Esophagus squamous epithelium (tissue), 5 donors: Measurements from ENCODE around the gene HIPK2. TPM values are rescaled to one million over a fixed set of nuclear protein-coding genes. Genes with fewer than 3 reads are reported as not detected.

Source experiments
- DNase-seq: peaks from one replicate; lab custom pipeline; 2025; lab: John Stamatoyannopoulos, UW
- H3K27ac ChIP-seq, 4 donors: fragments of 200-600 bp; sonication (generic); one replicate each; pipeline ENCODE4 v1.5.1; 2016 to 2019; ENCODE audit warnings: mild to moderate bottlenecking in 1 of 4
- H3K27me3 ChIP-seq, 4 donors: fragments of 200-600 bp; sonication (generic); 1 replicate in 3 of 4; 2 replicates in 1 of 4; pipeline versions ENCODE4 v1.5.1 to v1.6.0; 2017 to 2021; ENCODE audit warnings: antibody characterized with exemption in 1 of 4
- H3K36me3 ChIP-seq, 3 donors: fragments of 200-600 bp; sonication (generic); one replicate each; pipeline ENCODE4 v1.5.1; 2016 to 2019
- H3K4me1 ChIP-seq, 3 donors: fragments of 200-600 bp; sonication (generic); one replicate each; pipeline ENCODE4 v1.5.1; 2017 to 2019
- H3K4me3 ChIP-seq, 4 donors: fragments of 200-600 bp; sonication (generic); 1 replicate in 3 of 4; 2 replicates in 1 of 4; pipeline ENCODE4 v1.5.1; 2016 to 2019; ENCODE audit warnings: mild to moderate bottlenecking in 2 of 4, moderate library complexity in 1 of 4
- H3K9me3 ChIP-seq, 3 donors: fragments of 200-600 bp; sonication (generic); one replicate each; pipeline ENCODE4 v1.5.1; 2016 to 2019
- POLR2A ChIP-seq, 4 donors: fragments of 450-650 bp; IDR thresholded peaks; one replicate each; pipeline ENCODE4 v1.6.1; 2017; ENCODE audit warnings: antibody characterized with exemption in 4 of 4, mild to moderate bottlenecking in 4 of 4, moderate library complexity in 3 of 4
- WGBS, 2 donors: methylation state at CpG; one replicate each; pipeline ENCODE4 v1.1.5; 2018; 5-methylcytosine and 5-hydroxymethylcytosine counted together
- intact Hi-C: fragments of 100-400 bp; cut with DNase I; formaldehyde crosslinking; loops from one replicate; pipeline ENCODE4 v1.15.0; 2022
- total RNA-seq, 4 donors: library from RNA; depleted of rRNA; stranded (reverse); fragments of >200 nt; gene quantifications; one replicate each; pipeline ENCODE4 v1.1.0, GENCODE V29; 2016
- TF ChIP-seq, protein P1 (sequence below), 6 experiments: fragments of 450-650 bp in 4 of 6; fragments of 200-600 bp in 2 of 6; sonication (generic) in 2 of 6; IDR thresholded peaks; one replicate each; pipeline ENCODE4 v1.5.1; 2016 to 2019; ENCODE audit warnings: antibody characterized with exemption in 6 of 6, mild to moderate bottlenecking in 4 of 6, moderate library complexity in 4 of 6
- donor health status: DM: yes; HTN: yes; CAD: no.

The HIPK2 gene
- total RNA-seq, result 10 to 100 TPM; 17.8 to 37.9 (median 29.3) TPM

DNA sequence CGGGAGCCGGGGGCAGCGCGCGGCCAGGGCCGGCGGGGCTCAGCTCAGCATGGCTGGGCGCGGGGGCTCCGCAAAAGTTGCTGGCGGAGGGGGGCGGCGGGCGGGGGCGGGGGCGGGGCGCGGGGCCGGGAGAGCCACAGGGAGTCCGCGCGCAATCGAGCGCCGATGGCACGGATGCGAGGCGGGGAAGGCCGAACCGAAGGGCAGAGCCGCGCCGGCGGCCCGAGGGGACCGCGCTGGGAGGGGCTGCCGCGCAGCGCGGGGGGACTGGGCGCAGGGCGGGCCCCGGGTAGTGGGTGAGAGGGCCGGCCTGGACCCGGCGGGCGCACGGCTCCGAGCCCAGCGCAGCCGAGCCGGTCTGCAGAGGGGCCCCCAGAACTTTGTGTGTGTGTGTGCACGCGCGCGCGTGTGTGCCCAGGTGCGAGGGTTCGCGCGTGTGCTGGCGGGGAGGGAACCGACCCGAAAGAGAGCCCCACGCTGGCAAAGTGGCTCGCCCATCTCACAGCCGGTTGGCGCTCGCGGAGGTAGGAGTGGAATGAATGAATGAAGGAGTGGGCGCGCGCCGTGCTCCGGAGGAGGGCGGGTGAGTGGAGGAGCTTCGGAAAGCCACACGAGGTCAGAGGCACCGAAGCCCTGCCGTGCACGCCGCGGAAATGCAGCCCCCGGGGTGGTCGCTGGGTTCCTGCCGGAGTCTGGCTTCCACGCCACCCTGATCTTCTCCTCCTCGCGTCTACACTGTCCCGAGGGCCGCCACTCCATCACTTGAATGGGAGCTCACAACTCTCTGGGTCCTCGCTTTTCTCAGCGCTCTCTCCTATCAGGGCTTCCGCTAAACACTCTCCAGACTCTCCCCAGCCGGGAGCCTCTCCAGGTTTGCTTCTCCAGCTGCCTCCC is at the start of gene HIPK2:
Gene HIPK2 (minus strand): TSS at position 51 of the 894 bp plus-strand sequence. CDS start 375 bp downstream, outside the sequence.
- Histone ChIP-seq H3K27me3 (no peaks in the 10 kb centered on the region), H3K9me3 (no peaks in the 10 kb centered on the region), H3K4me3 (peak within 1 kb of the TSS; percentile 86 to 92 (median 90)), H3K4me1 (peaks cover 21 to 82% (median 39%) of the 10 kb centered on the region in 3 donors), H3K36me3 (peaks cover 0 to 8% (median 0%) of the 10 kb centered on the region in 3 donors), H3K27ac (peak within 1 kb of the TSS; percentile 98 to 99 (median 98))
- WGBS, 2 donors, result 0 to 1% methylated on average over 31 to 51 of the region's 96 CpGs
- intact Hi-C loops, result loop anchor here (10.0 kb wide), 1 partner anchor 133 kb away; no protein-coding TSS in a partner anchor
- DNase-seq, result peak; percentile 15
- TF ChIP-seq POLR2A (IDR thresholded peaks at IDR 0.05), result peak in 1 of 4 donors; percentile 64
- TF ChIP-seq, protein P1, sequence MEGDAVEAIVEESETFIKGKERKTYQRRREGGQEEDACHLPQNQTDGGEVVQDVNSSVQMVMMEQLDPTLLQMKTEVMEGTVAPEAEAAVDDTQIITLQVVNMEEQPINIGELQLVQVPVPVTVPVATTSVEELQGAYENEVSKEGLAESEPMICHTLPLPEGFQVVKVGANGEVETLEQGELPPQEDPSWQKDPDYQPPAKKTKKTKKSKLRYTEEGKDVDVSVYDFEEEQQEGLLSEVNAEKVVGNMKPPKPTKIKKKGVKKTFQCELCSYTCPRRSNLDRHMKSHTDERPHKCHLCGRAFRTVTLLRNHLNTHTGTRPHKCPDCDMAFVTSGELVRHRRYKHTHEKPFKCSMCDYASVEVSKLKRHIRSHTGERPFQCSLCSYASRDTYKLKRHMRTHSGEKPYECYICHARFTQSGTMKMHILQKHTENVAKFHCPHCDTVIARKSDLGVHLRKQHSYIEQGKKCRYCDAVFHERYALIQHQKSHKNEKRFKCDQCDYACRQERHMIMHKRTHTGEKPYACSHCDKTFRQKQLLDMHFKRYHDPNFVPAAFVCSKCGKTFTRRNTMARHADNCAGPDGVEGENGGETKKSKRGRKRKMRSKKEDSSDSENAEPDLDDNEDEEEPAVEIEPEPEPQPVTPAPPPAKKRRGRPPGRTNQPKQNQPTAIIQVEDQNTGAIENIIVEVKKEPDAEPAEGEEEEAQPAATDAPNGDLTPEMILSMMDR (IDR thresholded peaks at IDR 0.05), result no peak

DNA sequence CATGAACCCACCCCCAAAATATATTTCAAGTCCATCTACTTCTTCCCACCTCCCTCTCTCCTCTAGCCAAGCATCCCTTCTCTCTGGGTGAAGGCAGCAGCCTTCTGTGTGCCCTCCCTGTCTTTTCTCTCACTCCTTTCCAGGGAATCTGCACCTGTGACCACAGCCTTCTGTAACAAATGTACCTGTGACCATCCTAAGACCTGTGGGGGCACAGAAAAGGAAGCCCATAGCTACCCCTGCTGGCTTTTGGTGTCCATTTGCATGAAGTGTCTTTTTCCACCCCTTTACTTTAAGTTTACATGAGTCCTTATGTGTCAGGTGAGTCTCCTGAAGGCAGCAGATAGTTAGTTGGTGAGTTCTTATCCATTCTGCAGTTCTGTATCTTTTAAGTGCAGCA is 49.2 kb upstream of the HIPK2 start:
- intact Hi-C loops, result no loop called here
- peaks cover 0 to 7% (median 0%) of the 10 kb centered on the region in 3 donors for H3K4me1 ChIP-seq
- DNase-seq, result no peak

DNA sequence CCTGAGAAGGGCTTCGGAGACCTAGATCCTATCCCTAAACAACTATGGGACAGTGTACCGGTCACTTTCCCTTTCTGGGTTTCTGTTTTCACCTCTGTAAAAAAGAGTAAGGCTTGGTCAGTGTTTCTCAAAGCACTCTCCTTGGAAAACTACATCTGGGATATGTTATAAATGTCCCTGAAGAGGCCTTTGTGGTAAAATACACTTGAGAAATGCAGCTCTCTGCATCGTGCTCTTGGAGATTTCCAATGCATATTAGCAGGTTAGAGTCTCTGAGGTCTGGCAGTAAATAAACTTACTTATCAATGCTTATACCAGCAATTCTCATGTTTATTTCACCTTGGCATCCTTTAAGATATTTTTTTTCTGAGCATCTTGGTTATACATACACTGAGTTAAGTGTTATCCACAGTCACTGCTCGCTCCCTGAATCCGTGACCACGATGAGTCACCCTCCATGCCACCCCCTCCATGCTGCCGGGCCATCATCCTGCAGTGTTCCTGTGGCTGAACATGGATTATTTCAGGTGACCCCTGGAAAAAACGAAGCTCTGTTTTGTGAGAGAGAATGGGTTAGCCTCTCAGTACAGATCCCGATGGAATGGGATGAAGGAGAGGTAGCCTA is 48.0 kb upstream of the HIPK2 start:
- DNase-seq, result no peak
- TF ChIP-seq POLR2A (IDR thresholded peaks at IDR 0.05), result no peak
- TF ChIP-seq, protein P1 (IDR thresholded peaks at IDR 0.05), result no peak
- H3K9me3 ChIP-seq, result no peaks in the 10 kb centered on the region
- H3K27me3 ChIP-seq, result no peaks in the 10 kb centered on the region
- peaks cover 0 to 7% (median 0%) of the 10 kb centered on the region in 3 donors for H3K4me1 ChIP-seq
- no peak overlapping the region for H3K4me3 ChIP-seq
- H3K36me3 ChIP-seq, result no peaks in the 10 kb centered on the region
- 50 to 55% methylated on average over 9 of the region's 9 CpGs for WGBS, 2 donors
- H3K27ac ChIP-seq, result no peak overlapping the region
- intact Hi-C loops, result no loop called here

More for the DNA sequence above, 49.2 kb upstream of the HIPK2 start:
- no peaks in the 10 kb centered on the region for H3K36me3 ChIP-seq
- no peaks in the 10 kb centered on the region for H3K9me3 ChIP-seq
- TF ChIP-seq, protein P1 (IDR thresholded peaks at IDR 0.05), result peak in 1 of 6 experiments; percentile 21
- TF ChIP-seq POLR2A (IDR thresholded peaks at IDR 0.05), result no peak
- H3K4me3 ChIP-seq, result no peak overlapping the region
- H3K27ac ChIP-seq, result no peak overlapping the region
- no peaks in the 10 kb centered on the region for H3K27me3 ChIP-seq

DNA sequence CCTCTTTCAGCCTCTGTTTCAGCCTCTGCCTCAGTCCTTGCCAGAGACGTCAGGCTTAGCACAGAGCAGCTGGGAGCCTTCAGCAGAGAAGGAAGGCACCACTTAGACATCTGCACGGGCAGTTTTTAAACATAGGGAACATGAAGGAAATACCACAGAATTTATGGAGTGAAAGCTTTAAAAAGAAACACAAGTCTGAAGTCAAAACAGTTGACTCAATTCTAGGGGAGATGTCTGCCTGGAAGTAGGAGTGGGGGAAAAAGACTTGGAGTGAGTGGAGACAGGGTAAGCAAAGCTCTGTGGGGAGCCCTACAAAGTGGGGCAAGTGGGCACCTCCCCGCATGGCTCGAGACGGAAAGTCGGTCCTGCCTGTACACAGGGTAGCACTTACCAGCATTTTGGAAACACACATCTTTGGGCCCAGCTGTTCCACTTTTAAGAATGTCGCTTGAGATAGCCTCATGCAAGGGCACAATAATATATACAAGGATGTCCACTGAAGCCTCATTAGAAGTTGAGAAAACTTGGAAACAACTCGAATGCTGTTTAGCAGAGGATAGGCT is 46.2 kb upstream of the HIPK2 start:
- 61 to 66% methylated on average over 7 of the region's 8 CpGs for WGBS, 2 donors
- TF ChIP-seq POLR2A (IDR thresholded peaks at IDR 0.05), result no peak
- TF ChIP-seq, protein P1 (IDR thresholded peaks at IDR 0.05), result no peak
- peak overlapping the region in 3 of 4 donors; percentile 40 to 72 (median 70) for H3K27ac ChIP-seq
- H3K4me3 ChIP-seq, result peak overlapping the region in 1 of 4 donors; percentile 24
- H3K9me3 ChIP-seq, result no peaks in the 10 kb centered on the region
- peaks cover 0 to 14% (median 0%) of the 10 kb centered on the region in 3 donors for H3K4me1 ChIP-seq
- intact Hi-C loops, result no loop called here
- no peaks in the 10 kb centered on the region for H3K27me3 ChIP-seq
- no peak for DNase-seq
- no peaks in the 10 kb centered on the region for H3K36me3 ChIP-seq
